Smooth muscle cell (in vitro differentiated cells): ENCODE data around the gene ACCS. TPM values are rescaled to one million over a fixed set of nuclear protein-coding genes. Genes with fewer than 3 reads are reported as not detected.

Source experiments
- DNase-seq: peaks from one replicate; lab custom pipeline; 2025; ENCODE audit not compliant: unreplicated experiment; lab: John Stamatoyannopoulos, UW
- H2AFZ ChIP-seq: fragments of 200-600 bp; sonication (generic); 2 replicates; pipeline ENCODE4 v1.6.0; 2016; ENCODE audit warnings: antibody characterized with exemption, low read depth, mild to moderate bottlenecking
- H3F3A ChIP-seq: fragments of 200-600 bp; sonication (generic); 2 replicates; pipeline ENCODE4 v1.6.0; 2017; ENCODE audit warnings: antibody characterized with exemption, low read depth
- H3K27ac ChIP-seq: fragments of 200-600 bp; sonication (generic); 2 replicates; pipeline ENCODE4 v1.5.1; 2016; ENCODE audit warnings: low read depth, mild to moderate bottlenecking
- H3K27me3 ChIP-seq: fragments of 200-600 bp; sonication (generic); 2 replicates; pipeline ENCODE4 v1.6.1; 2016; ENCODE audit warnings: low read depth, mild to moderate bottlenecking
- H3K36me3 ChIP-seq: fragments of 200-600 bp; sonication (generic); 2 replicates; pipeline ENCODE4 v1.5.1; 2016; ENCODE audit warnings: low read depth
- H3K4me1 ChIP-seq: fragments of 200-600 bp; sonication (generic); 2 replicates; pipeline ENCODE4 v1.5.1; 2016; ENCODE audit warnings: low read depth
- H3K4me2 ChIP-seq: fragments of 200-600 bp; sonication (generic); 2 replicates; pipeline ENCODE4 v1.6.0; 2016; ENCODE audit warnings: mild to moderate bottlenecking
- H3K4me3 ChIP-seq: fragments of 200-600 bp; sonication (generic); 2 replicates; pipeline ENCODE4 v1.5.1; 2016; ENCODE audit warnings: mild to moderate bottlenecking
- H3K79me2 ChIP-seq: fragments of 200-600 bp; sonication (generic); 2 replicates; pipeline ENCODE4 v1.6.0; 2016; ENCODE audit warnings: low read depth, mild to moderate bottlenecking
- H3K9ac ChIP-seq: fragments of 200-600 bp; sonication (generic); 2 replicates; pipeline ENCODE4 v1.6.0; 2016; ENCODE audit warnings: low read depth
- H3K9me3 ChIP-seq: fragments of 200-600 bp; sonication (generic); replicated peaks from 2 replicates; pipeline ENCODE4 v1.5.1; 2016; ENCODE audit warnings: low read depth
- H4K20me1 ChIP-seq: fragments of 200-600 bp; sonication (generic); 2 replicates; pipeline ENCODE4 v1.6.0; 2016; ENCODE audit warnings: low read depth
- WGBS: methylation state at CpG from one replicate; pipeline ENCODE4 v1.1.7; 2016; ENCODE audit warnings: low lambda C conversion rate; 5-methylcytosine and 5-hydroxymethylcytosine counted together
- polyA plus RNA-seq: library from polyadenylated mRNA; unstranded; fragments of >200 nt; fragmentation: Nextera tagmentation; extraction: Ambion mirVana; gene quantifications from 2 replicates; pipeline ENCODE4 v1.2.1, GENCODE V29; 2016
- total RNA-seq: library from RNA; depleted of rRNA; stranded (reverse); fragments of >200 nt; gene quantifications from 2 replicates; pipeline ENCODE4 v1.2.3, GENCODE V29; 2014
- TF ChIP-seq, protein P1 (sequence below): fragments of 200-600 bp; sonication (generic); IDR thresholded peaks from 2 replicates; pipeline ENCODE4 v1.5.1; 2017; ENCODE audit warnings: borderline replicate concordance, mild to moderate bottlenecking, antibody characterized with exemption; ENCODE audit not compliant: insufficient read depth, poor library complexity, severe bottlenecking

Gene ACCS
- total and polyA plus RNA-seq, 2 experiments from 2014 or later, result 3.5 to 4.1 TPM

DNA sequence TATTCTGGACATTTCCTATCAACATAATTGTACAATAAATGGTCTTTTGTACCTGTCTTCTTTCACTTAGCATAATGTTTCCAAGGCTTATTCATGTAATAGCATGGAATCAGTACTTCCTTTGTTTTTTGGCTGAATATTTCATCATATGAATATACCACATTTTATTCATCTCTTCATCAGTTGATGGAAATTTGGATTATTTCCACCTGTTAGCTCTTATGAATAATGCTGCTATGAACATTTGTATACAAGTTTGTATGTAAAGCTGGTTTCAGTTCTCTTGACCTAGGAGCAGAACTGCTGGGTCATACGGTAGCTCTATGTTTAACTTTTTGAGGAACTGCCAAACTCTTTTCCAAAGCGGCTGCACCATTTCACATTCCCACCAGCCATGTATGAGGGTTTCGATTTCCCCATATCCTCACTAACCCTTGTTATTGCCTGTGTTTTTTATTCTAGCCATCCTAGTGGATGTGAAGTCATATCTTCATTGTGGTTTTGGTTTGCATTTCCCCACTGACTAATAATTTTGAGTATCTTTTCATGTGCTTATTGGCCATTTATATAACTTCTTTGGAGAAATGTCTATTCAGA is 50.3 kb downstream of the ACCS start:
- Histone ChIP-seq H4K20me1 (peaks cover 75% of the 10 kb centered on the region), H2AFZ (no peak overlapping the region), H3K27me3 (no peaks in the 10 kb centered on the region), H3K27ac (no peak overlapping the region), H3K4me2 (no peak overlapping the region), H3K79me2 (no peaks in the 10 kb centered on the region), H3K4me3 (no peak overlapping the region), H3K36me3 (peaks cover 5% of the 10 kb centered on the region), H3K4me1 (no peaks in the 10 kb centered on the region), H3K9me3 (no peaks in the 10 kb centered on the region), H3K9ac (no peak overlapping the region), H3F3A (no peaks in the 10 kb centered on the region)
- DNase-seq, result no peak
- TF ChIP-seq, protein P1, sequence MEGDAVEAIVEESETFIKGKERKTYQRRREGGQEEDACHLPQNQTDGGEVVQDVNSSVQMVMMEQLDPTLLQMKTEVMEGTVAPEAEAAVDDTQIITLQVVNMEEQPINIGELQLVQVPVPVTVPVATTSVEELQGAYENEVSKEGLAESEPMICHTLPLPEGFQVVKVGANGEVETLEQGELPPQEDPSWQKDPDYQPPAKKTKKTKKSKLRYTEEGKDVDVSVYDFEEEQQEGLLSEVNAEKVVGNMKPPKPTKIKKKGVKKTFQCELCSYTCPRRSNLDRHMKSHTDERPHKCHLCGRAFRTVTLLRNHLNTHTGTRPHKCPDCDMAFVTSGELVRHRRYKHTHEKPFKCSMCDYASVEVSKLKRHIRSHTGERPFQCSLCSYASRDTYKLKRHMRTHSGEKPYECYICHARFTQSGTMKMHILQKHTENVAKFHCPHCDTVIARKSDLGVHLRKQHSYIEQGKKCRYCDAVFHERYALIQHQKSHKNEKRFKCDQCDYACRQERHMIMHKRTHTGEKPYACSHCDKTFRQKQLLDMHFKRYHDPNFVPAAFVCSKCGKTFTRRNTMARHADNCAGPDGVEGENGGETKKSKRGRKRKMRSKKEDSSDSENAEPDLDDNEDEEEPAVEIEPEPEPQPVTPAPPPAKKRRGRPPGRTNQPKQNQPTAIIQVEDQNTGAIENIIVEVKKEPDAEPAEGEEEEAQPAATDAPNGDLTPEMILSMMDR, result no peak
- 96% methylated on average over 3 of the region's 3 CpGs for WGBS

DNA sequence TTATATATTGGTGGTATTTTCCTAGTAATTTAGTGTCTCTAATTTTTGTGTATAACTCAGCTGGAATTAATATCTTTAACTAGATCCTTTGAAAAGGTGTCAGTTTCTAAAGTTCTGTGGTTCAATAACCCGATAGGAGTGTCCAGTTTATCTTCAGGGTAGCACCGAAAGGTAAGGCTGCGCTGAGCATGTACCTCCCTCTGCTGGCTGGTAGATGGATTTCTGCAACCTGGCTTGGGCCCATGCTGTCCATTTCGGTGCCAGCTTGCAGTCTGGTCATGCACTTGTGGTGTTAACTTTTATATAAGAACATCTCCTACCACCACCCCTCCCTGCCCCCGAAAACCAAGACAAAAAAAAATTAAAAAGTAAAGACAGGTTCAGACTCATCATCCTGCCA is 54.1 kb downstream of the ACCS start:
- DNase-seq, result no peak
- WGBS, result 90% methylated on average over 5 of the region's 5 CpGs

DNA sequence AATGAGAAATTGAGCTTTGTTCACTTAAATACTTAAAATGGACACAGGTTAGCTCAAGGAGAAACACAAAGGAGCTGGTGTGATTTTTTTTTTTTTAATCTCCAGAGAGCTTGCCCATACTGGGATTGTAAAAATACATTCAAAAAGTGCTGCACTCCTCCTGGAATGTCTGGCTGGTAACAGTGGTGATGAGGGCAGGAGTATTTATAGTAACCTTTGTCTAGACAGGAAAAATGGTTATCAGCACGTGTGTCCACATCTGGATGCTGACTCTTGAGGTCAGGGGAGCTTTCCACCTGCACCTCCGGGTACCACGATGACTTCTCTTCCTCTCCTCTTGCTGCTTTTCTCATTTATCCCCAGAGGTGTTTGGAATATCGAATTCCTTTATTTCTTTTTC is 59.5 kb downstream of the ACCS start:
- no peak overlapping the region for H3K4me3 ChIP-seq
- no peak for DNase-seq
- no peak overlapping the region for H3K27ac ChIP-seq
- H3F3A ChIP-seq, result no peaks in the 10 kb centered on the region
- H3K4me1 ChIP-seq, result no peaks in the 10 kb centered on the region
- 93% methylated on average over 4 of the region's 4 CpGs for WGBS
- H3K9ac ChIP-seq, result no peak overlapping the region
- no peaks in the 10 kb centered on the region for H3K79me2 ChIP-seq
- peaks cover 12% of the 10 kb centered on the region for H3K27me3 ChIP-seq
- TF ChIP-seq, protein P1, result no peak
- peaks cover 57% of the 10 kb centered on the region for H4K20me1 ChIP-seq
- no peak overlapping the region for H2AFZ ChIP-seq
- no peak overlapping the region for H3K4me2 ChIP-seq
- H3K9me3 ChIP-seq, result no peaks in the 10 kb centered on the region
- peaks cover 28% of the 10 kb centered on the region for H3K36me3 ChIP-seq

More for the DNA sequence above, 54.1 kb downstream of the ACCS start:
- no peak overlapping the region for H3K9ac ChIP-seq
- H3K4me2 ChIP-seq, result no peak overlapping the region
- H3K27me3 ChIP-seq, result no peaks in the 10 kb centered on the region
- H3K79me2 ChIP-seq, result no peaks in the 10 kb centered on the region
- no peaks in the 10 kb centered on the region for H3F3A ChIP-seq
- peaks cover 70% of the 10 kb centered on the region for H4K20me1 ChIP-seq
- H3K9me3 ChIP-seq, result no peaks in the 10 kb centered on the region
- peaks cover 10% of the 10 kb centered on the region for H3K36me3 ChIP-seq
- no peak overlapping the region for H2AFZ ChIP-seq
- no peak overlapping the region for H3K4me3 ChIP-seq
- TF ChIP-seq, protein P1, result peak; percentile 13
- no peak overlapping the region for H3K27ac ChIP-seq
- H3K4me1 ChIP-seq, result no peaks in the 10 kb centered on the region

GRCh38 chr11:44126304-44126703 is 60.2 kb downstream of the ACCS start:
- no peak for DNase-seq
- TF ChIP-seq, protein P1, result no peak
- H3K79me2 ChIP-seq, result no peaks in the 10 kb centered on the region
- no peak overlapping the region for H2AFZ ChIP-seq
- peaks cover 12% of the 10 kb centered on the region for H3K27me3 ChIP-seq
- H3K36me3 ChIP-seq, result peaks cover 28% of the 10 kb centered on the region
- no peaks in the 10 kb centered on the region for H3K4me1 ChIP-seq
- no peak overlapping the region for H3K4me2 ChIP-seq
- H3K9ac ChIP-seq, result no peak overlapping the region
- no peak overlapping the region for H3K27ac ChIP-seq
- 92% methylated on average over 2 of the region's 2 CpGs for WGBS
- no peaks in the 10 kb centered on the region for H3F3A ChIP-seq
- no peaks in the 10 kb centered on the region for H3K9me3 ChIP-seq
- no peak overlapping the region for H3K4me3 ChIP-seq
- peaks cover 50% of the 10 kb centered on the region for H4K20me1 ChIP-seq
